HG03097 (cell line): ENCODE measurements around the gene CCL4L2.
"Not testable (repeated sequence)": the region's sequence is repeated elsewhere in the genome, so short reads cannot be mapped to it uniquely, and the experiment has no call there.

Experiments
- ATAC-seq: cut with Tn5 transposase; IDR thresholded peaks from one replicate; pipeline ENCODE4 v1.9.1; 2021; ENCODE audit not compliant: unreplicated experiment, low FRiP score

Gene CCL4L2

DNA sequence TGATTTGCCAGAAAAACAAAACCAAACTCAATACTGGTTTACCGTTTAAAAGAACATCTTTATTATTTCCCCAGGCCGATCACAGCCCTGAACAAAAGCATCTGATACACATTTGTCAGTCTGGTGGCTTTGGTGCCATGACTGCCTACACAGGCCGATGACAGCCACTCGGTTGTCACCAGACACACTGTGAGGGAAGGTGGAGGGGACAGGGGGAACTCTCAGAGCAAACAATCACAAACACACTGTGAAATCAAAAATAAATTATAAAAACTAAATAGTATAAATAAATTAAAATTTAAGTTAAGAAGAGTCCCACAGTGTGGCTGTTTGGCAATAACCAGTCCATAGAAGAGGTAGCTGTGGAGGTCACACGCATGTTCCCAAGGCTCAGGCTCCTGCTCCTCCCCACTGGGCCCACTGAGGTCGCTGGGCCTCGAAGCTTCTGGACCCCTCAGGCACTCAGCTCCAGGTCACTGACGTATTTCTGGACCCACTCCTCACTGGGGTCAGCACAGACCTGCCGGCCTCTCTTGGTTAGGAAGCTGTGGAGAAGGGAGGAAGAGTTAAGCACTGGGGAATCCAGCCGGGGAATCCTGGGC, 15.9 kb upstream of the CCL4L2 start:
- ATAC-seq = not testable (repeated sequence)

DNA sequence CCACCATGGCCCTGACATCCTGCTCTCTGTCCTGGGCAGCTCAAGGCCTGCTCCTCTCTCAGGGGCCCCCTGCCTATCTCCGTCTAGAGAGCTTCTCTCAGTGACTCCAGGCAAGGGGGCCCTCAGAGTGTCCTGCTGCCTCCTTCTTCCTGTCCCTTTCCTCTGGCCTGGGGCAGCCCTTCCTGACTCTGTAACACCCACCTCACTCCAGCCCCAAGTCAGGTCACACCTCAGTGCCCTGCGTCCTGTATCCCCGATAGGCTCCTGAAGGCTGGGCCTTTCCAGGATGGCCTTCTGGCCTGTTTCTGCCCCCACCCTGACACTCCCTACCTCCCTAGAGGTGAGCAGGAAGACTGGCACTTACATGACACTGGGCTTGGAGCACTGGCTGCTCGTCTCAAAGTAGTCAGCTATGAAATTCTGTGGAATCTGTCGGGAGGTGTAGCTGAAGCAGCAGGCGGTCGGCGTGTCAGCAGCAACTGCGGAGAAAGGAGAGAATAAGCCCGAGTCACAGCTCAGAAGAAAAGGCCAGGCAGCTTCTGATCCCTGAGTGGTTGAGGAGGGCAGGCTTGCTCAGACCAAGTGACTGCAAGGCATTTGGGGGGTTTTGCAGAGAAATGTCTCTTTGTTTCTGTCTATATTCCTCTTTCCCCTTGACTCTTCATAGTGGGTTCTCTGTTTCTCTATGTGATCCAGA, 15.3 kb upstream of the CCL4L2 start:
- ATAC-seq = no peak

DNA sequence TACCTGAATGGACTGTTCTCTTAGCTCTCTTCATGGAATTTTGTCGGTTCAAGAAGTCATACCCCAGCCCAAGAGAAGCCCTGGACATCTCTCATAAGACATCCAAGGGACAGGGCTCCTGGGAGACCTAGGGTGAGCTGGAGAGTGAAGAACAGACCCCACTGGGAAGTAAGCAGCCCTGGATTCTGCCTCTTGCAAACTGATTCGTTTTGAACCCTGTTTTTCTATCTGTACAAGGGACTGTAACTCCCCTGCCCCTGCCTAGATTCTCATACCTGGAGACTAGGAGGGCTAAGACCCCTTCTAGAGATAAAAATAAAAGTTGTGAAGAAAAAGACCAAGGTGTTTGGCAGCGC, 14.8 kb upstream of the CCL4L2 start:
- no peak for ATAC-seq

- peak; percentile 19 for ATAC-seq
Measured at GRCh38 chr17:36197387-36197703, 13.5 kb upstream of the CCL4L2 start.

GRCh38 chr17:36198831-36199465, 11.9 kb upstream of the CCL4L2 start:
- peak; percentile 24 for ATAC-seq

DNA sequence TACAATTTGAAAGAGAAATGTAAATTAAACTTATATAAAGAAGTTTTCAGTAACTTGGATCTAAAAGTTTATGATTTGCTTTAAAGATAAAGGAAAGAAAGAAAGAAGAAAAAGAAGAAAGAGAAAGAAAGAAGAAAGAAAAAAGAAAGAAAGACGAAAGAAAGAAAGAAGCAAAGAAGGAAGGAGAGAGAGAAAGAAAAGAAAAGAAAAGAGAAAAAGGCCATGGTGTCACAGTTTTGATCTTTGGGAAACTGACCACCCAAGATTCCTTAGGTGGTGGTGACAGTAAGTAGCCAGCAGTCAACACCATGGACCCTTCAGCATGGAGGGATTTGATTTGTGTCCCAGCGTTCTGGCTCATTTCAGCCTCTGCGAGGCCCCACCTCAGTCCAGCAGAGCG, 9.8 kb upstream of the CCL4L2 start:
- ATAC-seq = not testable (repeated sequence)

GRCh38 chr17:36201506-36201905, 9.4 kb upstream of the CCL4L2 start:
- not testable (repeated sequence) for ATAC-seq

DNA sequence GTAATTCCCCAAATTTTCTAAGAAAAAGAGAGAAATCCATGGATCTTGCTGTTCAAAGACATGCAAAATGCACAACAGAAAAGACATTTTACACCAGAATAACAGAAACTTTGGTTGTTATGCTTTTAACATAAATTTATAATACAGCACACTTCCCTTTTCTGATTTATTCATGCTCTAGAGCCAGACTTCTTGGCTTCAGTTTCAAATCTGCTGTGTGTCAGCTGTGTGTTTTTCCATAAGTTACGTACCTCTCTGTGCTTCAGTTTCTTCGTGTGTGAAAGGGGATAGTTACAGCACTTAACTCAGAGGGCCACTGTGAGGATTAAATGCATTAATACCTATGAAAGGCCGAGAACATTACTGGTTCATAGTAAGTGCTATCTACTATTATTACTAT, 7.5 kb upstream of the CCL4L2 start:
- no peak for ATAC-seq

DNA sequence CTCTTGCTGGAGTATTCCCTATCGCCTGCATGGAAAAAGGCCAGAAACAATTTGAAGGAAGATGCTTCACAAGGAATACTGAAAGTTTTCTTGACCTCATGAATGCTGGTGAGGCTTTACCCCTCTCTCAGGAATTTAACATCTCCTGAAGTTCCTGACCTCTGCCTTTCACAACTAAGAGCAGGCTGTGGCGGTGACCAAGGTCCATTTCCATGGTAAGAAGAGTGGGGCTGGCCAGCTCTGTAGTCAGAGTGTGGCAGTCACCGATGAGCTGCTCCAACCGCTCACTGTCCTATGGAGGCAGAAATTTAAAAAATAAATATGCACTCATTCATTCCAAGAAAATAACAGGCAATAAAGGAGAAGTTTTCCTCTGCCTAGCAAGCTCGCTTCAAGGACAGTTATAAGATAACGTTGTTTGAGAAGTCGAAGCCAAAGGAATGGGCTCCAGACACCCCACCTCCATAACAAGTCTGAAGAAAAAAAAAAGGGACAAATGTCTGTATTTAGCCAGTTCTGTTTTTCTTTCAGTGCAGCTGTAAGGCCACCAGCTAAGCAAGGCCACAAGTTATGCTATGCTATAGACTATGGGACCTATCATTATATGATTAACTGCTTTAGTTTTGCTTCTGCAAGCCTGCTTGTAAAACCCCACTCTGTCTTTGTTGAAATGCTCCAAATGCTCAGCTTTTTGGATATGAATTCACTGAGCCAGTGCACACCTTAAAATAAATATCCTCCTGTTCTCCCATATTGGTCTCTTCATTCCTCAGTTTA, 6.0 kb upstream of the CCL4L2 start:
- no peak for ATAC-seq

DNA sequence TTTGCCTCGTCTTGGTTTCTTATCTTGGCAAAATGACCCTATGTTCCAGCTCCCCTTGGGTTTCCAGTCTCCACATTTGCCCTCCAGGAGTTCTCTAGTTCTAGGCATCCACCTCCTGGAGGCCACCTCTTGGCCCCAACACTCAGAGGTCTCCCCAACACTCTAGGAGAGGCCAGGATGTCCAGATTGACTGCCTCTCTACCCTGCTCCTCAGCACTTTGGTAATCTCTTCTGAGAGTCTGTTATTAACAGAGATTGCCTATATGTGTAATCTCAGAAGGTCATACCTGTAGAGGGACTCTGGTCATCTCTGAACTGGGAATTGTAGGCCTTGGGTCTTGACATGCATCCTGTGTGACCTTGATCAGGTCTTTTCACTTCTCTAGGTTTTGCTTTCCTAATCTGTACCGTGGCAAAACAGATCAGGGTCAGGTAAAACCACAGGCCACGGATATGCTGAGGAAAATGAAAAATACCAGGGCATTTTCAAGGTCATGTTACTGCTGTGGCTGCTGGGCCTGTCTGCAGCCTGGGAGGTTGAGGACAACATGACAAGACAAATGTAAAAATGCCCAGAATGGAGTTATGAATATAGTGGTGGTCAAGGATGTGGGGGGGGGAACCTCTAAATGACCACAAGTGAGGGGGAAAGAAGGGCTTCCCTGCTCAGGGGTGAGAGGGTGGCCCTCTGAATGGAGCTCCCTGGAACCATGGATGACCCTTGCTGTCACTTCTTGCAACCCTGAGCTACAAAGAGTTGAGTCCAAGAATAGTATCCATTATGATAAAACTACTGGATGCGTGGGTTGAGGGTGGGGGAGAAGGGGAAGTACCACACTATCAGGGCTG, 5.0 kb upstream of the CCL4L2 start:
- ATAC-seq = no peak

- not testable (repeated sequence) for ATAC-seq
Measured at GRCh38 chr17:36206486-36206821, 4.4 kb upstream of the CCL4L2 start.

GRCh38 chr17:36207383-36207782, 3.5 kb upstream of the CCL4L2 start:
- ATAC-seq = not testable (repeated sequence)

DNA sequence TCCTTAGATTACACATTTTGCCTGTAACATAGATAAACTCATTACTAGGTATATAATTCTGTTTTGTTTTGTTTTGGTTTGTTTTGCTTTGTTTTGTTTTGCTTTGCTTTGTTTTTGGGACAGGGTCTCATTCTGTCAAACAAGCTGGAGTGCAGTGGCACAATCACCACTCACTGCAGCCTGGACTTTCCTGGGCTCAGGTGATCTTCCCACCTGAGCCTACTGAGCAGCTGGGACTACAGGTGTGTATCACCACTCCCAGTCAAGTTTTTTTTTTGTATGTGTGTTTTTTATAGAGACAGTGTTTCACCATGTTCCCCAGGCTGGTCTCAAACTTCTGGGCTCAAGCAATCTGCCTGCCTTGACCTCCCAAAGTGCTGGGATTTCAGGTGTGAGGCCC, 1.3 kb upstream of the CCL4L2 start:
- no peak for ATAC-seq

DNA sequence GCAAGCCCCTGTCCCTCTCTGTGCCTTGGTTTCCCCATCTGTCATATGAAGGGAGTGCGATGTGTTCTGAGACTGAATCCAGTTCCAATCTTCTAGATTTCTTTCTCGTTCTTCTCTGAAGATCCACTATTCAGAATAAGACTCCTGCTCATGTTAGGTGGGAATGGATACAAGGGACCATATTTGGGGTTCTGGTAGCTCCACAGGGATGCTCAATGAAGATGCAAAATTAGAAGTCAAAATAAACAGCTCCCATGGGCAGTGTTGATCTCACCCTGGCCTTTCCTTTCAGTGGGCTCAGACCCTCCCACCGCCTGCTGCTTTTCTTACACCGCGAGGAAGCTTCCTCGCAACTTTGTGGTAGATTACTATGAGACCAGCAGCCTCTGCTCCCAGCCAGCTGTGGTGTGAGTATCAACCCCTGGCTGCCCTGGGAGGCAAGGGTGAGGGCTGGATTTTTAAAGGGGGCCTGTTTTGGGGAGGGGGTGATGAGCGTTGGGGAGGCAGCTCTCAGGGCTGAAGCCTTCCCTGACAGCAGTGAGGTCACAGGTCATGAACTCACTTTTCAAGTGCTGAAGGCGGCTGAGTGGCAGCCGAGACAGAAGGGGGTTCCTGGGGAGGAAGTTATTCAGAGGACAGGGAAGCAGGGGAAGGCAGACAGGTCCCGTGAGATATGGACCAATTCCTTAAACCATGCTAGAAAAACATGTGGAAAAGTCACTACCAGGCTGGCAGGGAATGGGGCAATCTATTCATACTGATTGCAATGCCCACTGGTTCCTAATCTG, 815 bp downstream of the CCL4L2 start:
- ATAC-seq = not testable (repeated sequence)

DNA sequence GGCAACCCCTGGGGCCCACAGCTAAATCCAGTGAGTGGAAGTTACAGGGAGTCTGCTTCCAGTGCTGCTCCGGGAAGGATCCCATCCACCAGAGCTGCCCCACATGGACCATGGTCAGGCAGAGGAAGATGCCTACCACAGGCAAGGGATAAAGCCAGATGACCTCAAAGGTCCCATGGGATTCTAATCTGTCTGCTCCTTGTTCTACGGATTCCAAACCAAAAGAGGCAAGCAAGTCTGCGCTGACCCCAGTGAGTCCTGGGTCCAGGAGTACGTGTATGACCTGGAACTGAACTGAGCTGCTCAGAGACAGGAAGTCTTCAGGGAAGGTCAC, 1.4 kb downstream of the CCL4L2 start:
- no peak for ATAC-seq

- ATAC-seq = no peak
Measured at GRCh38 chr17:36212966-36213365, 2.1 kb downstream of the CCL4L2 start.

DNA sequence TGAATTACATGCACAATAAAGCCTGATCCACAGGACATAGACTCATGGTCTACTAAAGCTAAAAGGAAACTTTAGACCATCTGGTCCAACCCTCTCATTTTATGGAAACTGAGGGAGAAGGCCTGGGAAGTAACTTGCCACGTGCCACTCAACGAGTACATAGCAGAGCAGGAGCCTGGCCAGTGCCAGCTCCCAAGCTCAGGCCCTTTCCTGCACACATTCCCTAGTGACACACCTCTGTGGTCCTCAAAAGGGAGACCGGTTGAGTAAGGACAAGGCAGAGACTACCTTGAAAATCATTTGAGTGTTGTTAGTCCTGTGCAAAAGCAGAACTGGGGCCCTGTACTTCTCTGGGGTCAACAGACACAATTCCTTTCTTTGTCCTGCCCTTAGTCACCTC, 2.8 kb downstream of the CCL4L2 start:
- ATAC-seq = no peak

DNA sequence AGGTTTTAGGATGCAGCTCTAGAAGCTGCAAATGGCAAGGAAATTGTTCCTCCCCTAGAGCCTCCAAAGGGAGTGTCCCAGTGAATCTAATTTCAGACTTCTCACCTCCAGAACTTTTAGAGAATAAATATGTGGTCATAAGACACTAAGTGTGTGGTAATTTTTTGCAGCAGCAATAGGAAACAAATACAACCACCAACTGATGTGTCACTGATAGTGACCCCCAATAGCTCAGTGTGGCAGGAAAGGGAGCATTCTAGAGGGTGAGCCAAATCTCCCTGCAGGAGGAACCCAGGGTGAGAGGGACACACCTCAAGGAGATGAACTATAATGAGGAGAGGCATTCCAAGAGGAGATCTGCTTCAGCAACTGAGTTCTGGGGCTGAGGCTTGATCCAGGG, 4.1 kb downstream of the CCL4L2 start:
- no peak for ATAC-seq

- not testable (repeated sequence) for ATAC-seq
Measured at GRCh38 chr17:36215406-36216308, 4.8 kb downstream of the CCL4L2 start.
